GM21619 (cell line): ENCODE data around the gene ADPGK.
"Not testable (repeated sequence)": the region's sequence is repeated elsewhere in the genome, so short reads cannot be mapped to it uniquely, and the experiment has no call there.

Source experiments
- ATAC-seq: cut with Tn5 transposase; IDR thresholded peaks from one replicate; pipeline ENCODE4 v1.9.1; 2021; ENCODE audit not compliant: unreplicated experiment

ADPGK gene

GRCh38 chr15:72783640-72784455 is at the start of gene ADPGK:
TSS of gene ADPGK (minus strand) at chr15:72783758. CDS start at chr15:72783691, 67 bp downstream.
- peak; percentile 68 for ATAC-seq

- ATAC-seq = no peak
Observed at GRCh38 chr15:72827226-72827625, 43.7 kb upstream of the ADPGK start.

- ATAC-seq = no peak
Observed at GRCh38 chr15:72826611-72827010, 43.1 kb upstream of the ADPGK start.

- ATAC-seq = no peak
Observed at GRCh38 chr15:72825829-72826228, 42.3 kb upstream of the ADPGK start.

- ATAC-seq = no peak
Observed at GRCh38 chr15:72824781-72825180, 41.2 kb upstream of the ADPGK start.

- ATAC-seq = no peak
Observed at GRCh38 chr15:72824112-72824511, 40.6 kb upstream of the ADPGK start.

GRCh38 chr15:72820278-72820677 is 36.7 kb upstream of the ADPGK start:
- ATAC-seq = no peak

- ATAC-seq = no peak
Observed at GRCh38 chr15:72818632-72819031, 35.1 kb upstream of the ADPGK start.

GRCh38 chr15:72813345-72814004 is 29.9 kb upstream of the ADPGK start:
- ATAC-seq = no peak

- ATAC-seq = no peak
Observed at GRCh38 chr15:72809329-72809728, 25.8 kb upstream of the ADPGK start.

- ATAC-seq = not testable (repeated sequence)
Observed at GRCh38 chr15:72807346-72807745, 23.8 kb upstream of the ADPGK start.

GRCh38 chr15:72803006-72803405 is 19.4 kb upstream of the ADPGK start:
- ATAC-seq = no peak

GRCh38 chr15:72801590-72802325 is 18.2 kb upstream of the ADPGK start:
- ATAC-seq = no peak

GRCh38 chr15:72800833-72801481 is 17.4 kb upstream of the ADPGK start:
- ATAC-seq = no peak

- no peak for ATAC-seq
Observed at GRCh38 chr15:72797834-72798233, 14.3 kb upstream of the ADPGK start.

GRCh38 chr15:72797338-72797689 is 13.8 kb upstream of the ADPGK start:
- no peak for ATAC-seq

GRCh38 chr15:72796515-72797337 is 13.2 kb upstream of the ADPGK start:
- ATAC-seq = no peak

GRCh38 chr15:72796210-72796514 is 12.6 kb upstream of the ADPGK start:
- no peak for ATAC-seq

GRCh38 chr15:72793766-72794660 is 10.5 kb upstream of the ADPGK start:
- no peak for ATAC-seq

GRCh38 chr15:72792431-72792830 is 8.9 kb upstream of the ADPGK start:
- no peak for ATAC-seq
